Measurements from ENCODE around the gene CETP.
A peak's percentile ranks its signal among the peaks of the same experiment; 100 is the strongest.

CETP gene

GRCh38 chr16:56980792-56981724 lies 19.3 kb downstream of the CETP start:
- POLR2A ChIA-PET (ENCODE audit: low non-redundant PET) = no interaction called here
- no peak overlapping the region for H3K27ac ChIP-seq
- DNase-seq (ENCODE audit: low spot score) = no peak
- CTCF ChIA-PET = no interaction called here
- TF ChIP-seq, protein P1, sequence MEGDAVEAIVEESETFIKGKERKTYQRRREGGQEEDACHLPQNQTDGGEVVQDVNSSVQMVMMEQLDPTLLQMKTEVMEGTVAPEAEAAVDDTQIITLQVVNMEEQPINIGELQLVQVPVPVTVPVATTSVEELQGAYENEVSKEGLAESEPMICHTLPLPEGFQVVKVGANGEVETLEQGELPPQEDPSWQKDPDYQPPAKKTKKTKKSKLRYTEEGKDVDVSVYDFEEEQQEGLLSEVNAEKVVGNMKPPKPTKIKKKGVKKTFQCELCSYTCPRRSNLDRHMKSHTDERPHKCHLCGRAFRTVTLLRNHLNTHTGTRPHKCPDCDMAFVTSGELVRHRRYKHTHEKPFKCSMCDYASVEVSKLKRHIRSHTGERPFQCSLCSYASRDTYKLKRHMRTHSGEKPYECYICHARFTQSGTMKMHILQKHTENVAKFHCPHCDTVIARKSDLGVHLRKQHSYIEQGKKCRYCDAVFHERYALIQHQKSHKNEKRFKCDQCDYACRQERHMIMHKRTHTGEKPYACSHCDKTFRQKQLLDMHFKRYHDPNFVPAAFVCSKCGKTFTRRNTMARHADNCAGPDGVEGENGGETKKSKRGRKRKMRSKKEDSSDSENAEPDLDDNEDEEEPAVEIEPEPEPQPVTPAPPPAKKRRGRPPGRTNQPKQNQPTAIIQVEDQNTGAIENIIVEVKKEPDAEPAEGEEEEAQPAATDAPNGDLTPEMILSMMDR (conservative IDR thresholded peaks at IDR 0.05; ENCODE audit: low read depth) = no peak

GRCh38 chr16:56981729-56982271 lies 20.1 kb downstream of the CETP start:
- no peak overlapping the region for H3K27ac ChIP-seq
- ChIA-PET POLR2A (ENCODE audit: low non-redundant PET) (no interaction called here), CTCF (no interaction called here)
- TF ChIP-seq, protein P1 (conservative IDR thresholded peaks at IDR 0.05; ENCODE audit: low read depth) = no peak
- DNase-seq (ENCODE audit: low spot score) = no peak

- TF ChIP-seq, protein P1 (conservative IDR thresholded peaks at IDR 0.05; ENCODE audit: low read depth) = no peak
- ChIA-PET POLR2A (ENCODE audit: low non-redundant PET) (no interaction called here), CTCF (interaction anchor here (0.6 kb wide), 1 partner anchor 113 kb away, joined by 4 read pairs; no protein-coding TSS in a partner anchor)
- H3K27ac ChIP-seq = no peak overlapping the region
- no peak for DNase-seq (ENCODE audit: low spot score)
These were observed 20.9 kb downstream of the CETP start for GRCh38 chr16:56982695-56983094.

DNA sequence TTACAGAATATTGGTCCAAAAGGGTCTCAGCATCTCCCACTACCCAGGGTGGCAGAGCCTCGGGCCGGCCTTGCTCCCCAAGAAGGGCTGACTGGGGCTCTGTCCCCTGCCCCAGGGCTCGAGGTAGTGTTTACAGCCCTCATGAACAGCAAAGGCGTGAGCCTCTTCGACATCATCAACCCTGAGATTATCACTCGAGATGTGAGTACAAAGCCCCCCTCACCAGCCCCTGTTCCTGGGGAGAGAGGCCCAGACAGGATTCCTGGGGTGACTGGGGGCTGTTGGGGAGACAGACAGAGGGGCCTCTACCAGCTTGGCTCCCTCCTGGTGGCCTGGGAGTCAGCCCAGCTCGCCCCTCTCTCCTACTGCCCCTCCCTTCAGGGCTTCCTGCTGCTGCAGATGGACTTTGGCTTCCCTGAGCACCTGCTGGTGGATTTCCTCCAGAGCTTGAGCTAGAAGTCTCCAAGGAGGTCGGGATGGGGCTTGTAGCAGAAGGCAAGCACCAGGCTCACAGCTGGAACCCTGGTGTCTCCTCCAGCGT lies 21.5 kb downstream of the CETP start:
- no peak for DNase-seq (ENCODE audit: low spot score)
- ChIA-PET CTCF (interaction anchor here (0.6 kb wide), 2 partner anchors 114 to 1015 kb away, joined by 3 to 4 read pairs; no protein-coding TSS in a partner anchor), POLR2A (ENCODE audit: low non-redundant PET) (no interaction called here)
- no peak overlapping the region for H3K27ac ChIP-seq
- TF ChIP-seq, protein P1 (conservative IDR thresholded peaks at IDR 0.05; ENCODE audit: low read depth) = no peak

GRCh38 chr16:56984639-56985038 lies 22.9 kb downstream of the CETP start:
- POLR2A ChIA-PET (ENCODE audit: low non-redundant PET) = no interaction called here
- CTCF ChIA-PET = interaction anchor here (0.6 kb wide), 1 partner anchor 19 kb away, joined by 7 read pairs; no protein-coding TSS in a partner anchor
- TF ChIP-seq, protein P1 (conservative IDR thresholded peaks at IDR 0.05; ENCODE audit: low read depth) = no peak
- no peak overlapping the region for H3K27ac ChIP-seq
- no peak for DNase-seq (ENCODE audit: low spot score)

DNA sequence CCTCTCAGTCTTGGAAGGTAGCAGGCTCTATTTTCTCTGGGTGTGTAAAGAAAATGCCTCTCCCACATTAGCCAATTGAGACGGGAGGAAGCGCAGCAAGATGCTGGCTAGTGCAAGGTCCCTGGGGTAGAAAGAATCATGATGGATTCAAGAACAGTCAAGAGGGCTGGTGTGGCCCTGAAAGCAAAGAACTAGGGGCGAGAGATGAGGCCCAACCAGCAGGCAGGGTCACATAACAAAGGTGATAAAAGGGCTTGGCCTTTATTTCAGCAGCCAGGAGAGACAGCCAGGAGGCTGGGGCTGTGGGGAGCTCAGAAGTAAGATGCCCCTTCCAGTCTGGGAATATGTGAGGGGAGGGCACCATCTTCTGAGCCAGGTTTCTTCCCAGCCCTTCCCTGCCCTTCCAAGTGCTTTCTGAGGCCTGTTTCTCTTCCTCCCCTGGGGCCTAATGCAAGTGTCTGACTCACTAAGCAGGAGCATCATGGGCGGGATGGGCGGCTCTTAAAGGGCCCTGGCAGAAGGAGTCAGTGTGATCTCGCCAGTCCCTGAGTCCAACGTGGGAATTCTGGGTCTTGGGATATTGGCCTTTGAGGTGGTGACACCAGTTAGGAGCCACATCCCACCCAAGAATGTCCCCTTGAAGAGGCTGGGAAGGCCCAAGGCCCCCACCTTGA lies 23.7 kb downstream of the CETP start:
- TF ChIP-seq, protein P1 (conservative IDR thresholded peaks at IDR 0.05; ENCODE audit: low read depth) = no peak
- POLR2A ChIA-PET (ENCODE audit: low non-redundant PET) = no interaction called here
- peak; percentile 92 for DNase-seq (ENCODE audit: low spot score)
- CTCF ChIA-PET = no interaction called here
- H3K27ac ChIP-seq = peak overlapping the region; percentile 68

Measured in RWPE1 (cell line).